Measurements from ENCODE around the gene DGKI.

The DGKI gene

DNA sequence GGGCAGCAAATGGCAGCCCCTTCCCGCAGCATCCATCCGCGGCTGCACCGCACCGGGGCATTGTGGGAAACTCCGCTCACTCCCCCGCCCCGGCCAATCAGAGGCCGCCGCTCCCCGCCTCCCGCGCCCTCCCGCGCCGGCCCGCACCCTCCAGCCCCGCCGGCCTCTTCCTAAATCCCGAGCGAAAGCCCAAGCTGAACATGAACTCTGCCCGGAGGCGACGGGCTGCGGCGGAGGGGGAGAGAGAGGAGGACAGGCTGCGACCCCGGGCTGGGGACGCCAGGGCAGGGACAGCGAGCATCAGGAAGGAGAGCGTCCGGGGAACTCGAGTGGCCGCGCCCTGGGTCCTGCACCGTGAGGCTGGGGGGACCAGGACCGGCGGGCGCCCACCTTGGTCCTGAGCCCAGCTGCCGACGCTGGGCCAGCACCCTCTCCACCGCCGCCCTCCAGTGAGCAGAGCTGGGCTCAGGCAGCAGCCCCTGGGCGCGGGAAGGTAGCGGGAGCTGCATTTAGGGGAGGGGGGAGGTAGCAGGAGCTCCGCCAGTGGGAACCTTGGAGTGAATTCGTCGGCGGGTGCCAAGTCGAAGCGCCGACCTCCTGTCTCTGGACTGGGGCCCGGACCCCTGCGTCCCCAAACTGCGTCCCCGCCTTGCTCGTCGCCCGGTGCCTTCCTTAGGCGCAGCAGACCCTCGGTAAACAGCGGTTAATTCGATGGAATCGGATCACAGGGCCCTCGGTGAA lies at the start of gene DGKI:
DGKI (minus strand) TSS at position 148 of the 741 bp plus-strand sequence.
- no peak for DNase-seq

DNA sequence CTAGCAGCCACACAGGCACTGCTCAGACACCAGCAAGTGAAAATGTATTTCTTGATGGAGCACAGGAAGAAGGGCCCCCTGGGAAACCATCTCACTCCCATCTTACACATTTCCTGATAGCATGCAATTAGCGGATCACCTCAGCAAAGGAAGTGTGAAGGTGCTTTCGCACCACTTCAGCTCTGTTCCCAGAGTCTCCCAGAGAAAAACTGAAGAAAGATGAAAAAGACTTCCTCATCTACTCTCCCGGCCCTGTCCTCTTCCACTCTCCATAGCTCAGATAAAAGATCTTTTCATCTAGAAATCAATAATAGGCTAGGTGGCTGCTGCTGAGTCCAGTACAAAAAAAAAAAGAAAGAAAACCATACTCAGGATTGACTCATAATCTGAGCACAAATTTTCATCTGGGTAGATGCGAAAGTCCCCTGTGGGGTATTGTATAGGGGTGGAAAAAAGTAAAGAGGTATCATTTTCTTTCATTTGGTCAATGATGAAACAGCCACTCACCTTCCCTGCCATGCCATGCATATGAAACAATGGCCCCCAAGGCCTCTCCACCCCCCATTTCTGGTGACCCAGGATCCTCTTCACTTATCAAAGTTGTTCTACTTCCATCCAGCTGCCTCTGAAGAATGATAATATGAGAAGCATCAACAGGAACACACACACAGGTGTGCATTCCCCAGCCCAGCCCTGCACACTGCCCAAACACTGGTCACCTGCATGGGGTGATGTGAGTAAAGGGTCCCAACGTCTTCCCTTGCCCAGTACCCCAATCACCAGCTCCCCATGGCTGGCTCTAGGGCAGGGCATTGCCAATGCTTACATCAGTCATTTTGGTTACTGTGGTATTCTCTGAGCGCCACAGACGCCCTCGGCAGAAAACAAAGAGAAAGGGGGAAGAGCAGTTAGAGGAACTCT lies 48.8 kb upstream of the DGKI start:
- no peak for DNase-seq

DNA sequence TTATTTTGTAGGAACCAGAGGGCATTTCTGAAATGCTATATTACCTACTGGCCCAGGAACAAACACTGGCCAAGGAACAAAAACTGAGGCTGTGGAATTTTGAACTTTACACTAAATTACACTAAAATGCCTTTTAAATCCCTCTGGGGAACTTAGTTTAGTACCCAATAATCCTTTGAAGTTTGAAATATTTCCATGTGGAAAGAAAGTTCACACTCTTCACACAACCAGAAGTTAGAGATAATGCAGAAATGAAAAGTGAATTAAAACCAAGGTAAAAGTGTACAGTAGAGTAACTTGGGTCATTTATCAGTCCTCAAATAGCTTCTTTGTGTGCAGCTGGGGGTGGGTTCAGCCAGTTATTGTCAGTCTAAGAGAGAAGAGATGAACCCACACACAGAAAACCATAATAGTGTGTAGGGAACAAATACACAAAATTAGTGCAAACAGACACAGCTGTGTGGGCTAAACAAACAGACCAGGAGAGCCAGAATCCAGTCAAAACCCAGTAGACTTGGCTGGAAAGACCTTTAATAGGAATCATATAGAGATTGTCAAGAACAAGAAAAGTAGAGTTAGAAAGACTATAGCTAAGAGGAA lies 46.5 kb upstream of the DGKI start:
- no peak for DNase-seq

DNA sequence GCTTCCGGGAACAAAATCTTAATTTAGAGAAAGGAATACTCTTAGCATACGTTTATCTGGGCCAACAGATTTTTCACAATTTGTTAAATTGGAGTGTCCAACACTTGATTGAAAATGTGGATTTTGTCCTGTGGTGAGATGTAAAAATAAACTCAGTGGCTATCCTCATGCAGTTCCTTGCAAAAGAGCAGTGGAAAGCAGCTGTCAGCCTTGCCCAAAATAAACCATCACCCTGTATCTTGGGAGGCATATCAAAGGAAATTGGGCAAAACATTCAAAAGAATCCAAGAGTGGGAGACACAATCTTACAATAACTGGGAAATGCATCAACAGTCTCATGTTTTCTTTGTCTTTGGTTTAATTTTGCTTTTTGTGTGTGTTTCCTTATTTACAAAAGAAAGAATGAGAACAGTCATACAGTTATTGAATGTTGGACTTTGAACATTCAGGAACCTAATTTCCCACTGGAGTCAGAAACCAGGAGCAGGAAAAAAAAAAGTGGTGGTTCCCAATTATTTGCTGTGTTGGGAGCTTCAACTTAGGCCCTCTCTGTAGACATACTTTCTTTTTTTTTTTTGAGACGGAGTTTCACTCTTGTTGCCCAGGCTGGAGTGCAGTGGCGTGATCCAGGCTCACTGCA lies 44.4 kb upstream of the DGKI start:
- no peak for DNase-seq

DNA sequence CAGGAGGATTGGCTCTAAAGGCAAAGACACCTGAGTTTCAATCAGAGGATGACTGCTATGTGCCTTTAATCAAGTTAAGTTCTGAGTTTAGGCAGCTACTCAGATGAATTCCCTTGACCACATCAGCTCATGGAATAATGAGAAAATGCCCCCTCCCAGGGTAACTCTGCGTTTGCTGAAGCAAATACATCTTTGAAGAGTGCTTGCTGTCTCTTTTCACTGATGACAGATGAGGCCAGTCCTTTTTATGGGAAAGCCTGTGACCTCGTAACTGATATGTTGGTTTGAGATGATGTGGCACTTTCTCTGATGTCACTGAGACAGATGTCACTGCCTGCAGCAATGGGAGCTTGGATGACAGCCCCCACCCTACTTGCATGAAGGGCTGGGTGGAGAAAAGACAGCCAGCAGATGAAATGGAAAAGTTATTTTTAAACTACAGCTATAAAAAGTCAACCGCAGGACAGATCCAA lies 43.7 kb upstream of the DGKI start:
- no peak for DNase-seq

DNA sequence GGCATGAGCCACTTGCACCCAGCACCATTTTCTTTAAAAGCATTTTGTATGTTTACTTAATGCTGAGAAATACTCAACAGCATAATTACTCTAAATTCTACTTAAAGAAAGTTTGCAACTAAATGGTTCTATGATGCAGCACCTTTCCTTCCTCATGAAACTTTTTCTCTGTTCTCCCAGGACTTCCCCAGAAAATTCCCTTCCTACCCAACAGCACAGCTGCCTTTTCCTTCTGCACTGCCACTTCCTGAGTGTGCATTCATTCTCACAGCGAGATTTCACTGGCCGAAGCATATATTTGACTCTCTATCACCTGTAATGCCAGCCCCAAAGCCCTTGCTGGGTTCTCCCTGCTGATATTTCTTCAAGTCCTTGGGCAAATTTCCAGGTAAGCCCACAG lies 41.5 kb upstream of the DGKI start:
- no peak for DNase-seq

DNA sequence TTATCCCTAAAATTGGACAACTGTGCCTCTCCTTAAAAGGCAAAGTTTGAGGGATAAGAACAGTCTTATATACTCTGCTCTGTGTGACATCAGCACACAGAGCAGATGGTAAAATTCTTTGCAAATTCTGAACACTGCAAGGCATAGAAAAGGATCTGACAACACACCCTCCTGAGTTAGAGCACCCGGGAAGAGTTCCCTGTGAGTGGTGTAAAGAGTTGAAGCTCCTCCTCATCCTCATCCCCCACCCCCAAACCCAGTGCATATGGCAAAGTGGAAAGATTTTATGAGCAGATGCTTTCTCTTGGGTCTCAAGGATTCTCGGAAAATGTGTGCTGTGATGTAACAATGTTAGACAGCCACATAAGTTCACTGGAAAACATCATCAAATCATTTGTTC lies 40.0 kb upstream of the DGKI start:
- no peak for DNase-seq

DNA sequence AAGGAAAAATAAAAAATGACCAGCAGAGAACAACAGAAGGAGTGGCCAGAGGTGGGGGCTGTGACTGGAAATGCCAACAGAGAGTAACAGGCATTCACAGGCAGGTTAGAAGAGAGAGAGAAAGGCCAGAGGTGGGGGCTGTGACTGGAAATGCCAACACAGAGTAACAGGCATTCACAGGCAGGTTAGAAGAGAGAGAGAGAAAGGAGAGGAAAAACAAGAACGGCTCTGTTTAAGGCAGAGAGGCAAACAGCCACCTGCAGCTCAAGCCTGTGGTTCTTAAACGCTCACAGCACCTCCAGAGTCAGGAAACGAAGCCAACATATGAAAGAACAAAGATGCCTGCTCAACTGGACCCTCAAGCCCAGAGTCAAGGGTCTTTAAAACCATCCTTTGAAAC lies 39.5 kb upstream of the DGKI start:
- no peak for DNase-seq

DNA sequence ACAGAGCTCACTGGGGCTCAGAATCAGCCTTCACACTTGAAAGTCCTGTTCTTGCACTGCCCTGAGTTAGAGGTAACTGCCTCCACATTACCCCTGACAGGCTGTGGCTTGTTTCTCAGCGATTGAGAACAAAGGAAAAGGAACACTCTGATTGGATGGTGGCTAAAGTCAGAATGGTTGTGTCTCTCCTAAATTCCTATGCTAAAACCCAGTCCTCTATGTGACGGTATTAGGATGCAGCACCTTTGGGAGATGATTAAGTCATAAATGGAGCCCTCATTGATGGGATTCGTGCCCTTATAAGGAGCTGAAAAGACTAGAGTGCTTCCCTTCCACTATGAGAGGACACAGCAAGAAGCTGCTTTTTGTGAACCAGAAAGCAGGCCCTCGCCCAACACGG lies 38.9 kb upstream of the DGKI start:
- DNase-seq, result no peak

DNA sequence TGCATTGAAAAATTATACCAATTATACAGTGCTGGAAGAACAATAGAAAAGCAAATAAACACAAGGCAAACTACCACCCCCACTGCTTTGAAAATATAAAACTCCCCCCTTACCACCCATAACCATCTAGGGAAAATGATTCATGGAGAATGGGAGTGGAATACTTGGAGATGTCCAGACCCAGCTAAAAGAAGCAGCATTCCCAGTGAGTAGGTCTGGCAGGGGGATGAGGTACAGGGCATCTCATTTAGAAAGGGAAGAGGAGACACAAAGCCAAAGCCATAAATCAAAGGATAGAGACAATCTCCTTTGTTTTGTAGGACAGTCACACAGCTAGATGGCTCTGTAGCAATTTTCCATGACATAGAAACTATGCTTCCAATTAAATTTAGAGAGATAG lies 36.0 kb upstream of the DGKI start:
- DNase-seq, result no peak

DNA sequence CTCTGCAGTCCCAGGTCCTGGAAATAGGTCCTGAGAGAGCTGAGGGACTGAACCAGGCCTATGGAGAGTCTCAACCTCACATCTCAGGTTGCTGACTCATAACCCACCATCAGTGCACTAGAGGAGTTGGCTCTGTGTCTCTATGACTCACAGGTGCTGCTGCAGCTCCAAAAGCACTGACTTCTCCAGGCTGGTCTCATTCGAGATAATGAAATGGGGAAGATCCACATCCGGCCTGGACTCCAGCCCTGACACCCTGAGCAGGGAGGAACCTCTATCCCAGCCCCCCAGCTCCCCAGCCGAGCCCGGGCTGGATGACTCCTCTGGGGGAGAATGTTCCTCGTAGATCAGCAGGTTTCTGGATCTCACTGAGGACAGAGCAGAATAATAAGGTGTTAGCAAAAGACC lies 35.5 kb upstream of the DGKI start:
- peak; percentile 80 for DNase-seq

DNA sequence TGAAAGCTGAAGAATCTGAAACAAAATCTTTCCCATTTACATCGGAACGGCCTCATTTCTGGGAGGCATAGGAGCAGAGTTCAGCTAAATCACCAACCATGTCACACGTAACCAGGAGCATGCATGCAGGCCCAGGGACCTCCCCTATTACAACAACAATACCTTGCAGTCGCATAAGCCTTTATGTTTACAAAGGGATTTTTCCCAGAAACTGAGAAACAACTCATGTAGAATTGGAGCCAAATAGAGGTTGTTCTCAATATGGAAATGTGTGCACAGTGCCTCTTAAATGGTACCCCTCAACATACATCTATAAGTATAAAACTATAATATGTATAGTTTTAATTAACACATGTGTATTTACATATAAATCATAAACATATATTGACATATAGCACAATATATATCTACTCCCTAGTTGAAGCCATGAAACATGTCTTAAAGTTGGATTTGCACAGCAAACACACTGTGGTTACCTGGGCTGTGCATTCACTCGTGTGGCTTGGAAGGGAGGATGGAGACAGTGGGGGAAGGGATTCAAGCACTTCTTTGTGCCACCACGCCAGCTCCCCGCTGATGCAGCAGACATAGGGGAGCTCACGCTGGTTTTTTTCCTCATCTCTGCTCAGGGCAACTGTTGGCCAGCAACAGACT lies 35.0 kb upstream of the DGKI start:
- DNase-seq, result no peak

DNA sequence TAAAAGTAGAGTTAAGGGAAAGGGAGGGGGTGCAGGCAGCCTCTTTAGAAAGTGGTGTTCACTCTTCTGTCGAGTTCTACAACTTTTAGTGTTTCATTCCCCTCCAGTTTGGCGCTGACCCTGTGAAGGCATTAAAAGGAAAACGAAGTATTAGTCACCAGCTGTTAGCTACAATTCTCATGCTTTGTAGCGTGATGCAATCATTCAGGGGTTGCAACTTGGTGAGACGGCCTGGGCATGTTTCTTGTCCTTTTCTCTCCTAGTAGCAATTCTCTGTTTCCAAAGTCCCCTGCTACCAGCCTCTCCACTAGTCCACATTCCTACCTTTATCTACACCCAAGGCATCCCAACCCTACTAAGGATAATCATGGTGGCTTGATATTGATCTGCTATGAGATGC lies 33.7 kb upstream of the DGKI start:
- no peak for DNase-seq

DNA sequence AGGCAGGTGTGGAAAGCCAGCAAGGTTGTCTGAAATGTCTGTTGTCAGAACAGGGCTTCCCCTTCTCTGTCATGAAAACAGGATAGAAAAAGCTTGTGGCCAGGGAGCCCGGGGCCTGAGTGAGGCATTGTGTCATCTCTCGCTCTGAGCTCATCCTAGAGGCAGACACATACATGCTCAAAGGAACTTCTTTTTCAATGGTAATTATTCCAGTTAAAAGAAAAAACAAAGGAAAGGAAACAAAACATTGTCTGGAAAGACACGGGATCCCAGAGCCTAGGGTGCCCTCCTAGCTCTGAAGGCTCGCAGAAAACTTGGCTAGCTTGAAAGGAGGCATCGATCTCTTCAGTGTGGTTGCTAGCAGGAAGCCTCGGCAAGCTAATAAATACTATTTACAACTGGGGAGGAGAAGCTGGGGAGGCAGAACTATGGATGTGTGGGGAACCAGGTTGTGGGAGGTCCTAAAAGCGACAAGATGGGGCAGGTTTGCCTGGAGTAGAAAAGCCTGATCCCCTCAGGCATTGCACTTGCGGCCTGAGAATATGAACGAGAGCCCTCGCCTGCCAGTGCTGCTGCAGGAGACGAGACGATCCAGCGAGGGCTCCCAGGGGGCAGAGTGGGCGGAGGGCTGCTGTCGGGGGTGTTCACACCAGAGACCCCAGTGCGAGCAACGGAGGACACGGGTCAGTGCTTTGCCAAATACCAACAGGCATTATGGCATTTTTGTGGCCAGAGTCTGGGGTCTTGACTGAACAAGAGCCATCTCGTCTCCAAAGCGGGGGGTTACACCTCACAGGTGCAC lies 32.8 kb upstream of the DGKI start:
- no peak for DNase-seq

DNA sequence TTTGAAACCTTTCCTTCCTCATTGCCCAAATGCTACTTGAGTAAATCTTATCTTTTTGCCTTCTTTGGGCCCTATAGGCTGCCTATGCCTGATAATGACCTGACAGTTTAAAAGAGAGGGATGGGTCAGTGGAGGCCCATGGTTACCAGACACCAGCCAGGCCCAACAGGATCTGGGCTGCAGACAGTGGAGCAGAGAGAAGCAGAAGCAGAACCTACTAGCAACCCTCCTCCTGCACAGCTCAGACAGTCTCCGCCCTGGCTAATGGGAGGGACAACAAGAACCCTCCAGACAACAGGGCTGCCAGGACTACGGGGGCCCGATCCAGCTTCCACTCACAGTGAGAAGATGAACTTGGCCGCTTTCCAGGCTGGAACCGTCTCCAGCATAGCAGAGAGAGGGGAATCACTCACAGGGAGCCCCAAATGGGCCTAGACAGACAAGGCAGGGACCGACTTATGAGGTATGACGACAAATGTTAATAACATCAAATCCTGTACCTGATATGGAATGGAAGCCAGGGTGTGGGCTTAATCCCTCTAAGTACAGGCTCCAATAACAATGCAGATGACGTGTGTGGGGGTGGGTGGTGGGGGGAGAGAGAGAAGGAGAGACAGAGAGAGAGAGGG lies 31.7 kb upstream of the DGKI start:
- DNase-seq, result no peak

DNA sequence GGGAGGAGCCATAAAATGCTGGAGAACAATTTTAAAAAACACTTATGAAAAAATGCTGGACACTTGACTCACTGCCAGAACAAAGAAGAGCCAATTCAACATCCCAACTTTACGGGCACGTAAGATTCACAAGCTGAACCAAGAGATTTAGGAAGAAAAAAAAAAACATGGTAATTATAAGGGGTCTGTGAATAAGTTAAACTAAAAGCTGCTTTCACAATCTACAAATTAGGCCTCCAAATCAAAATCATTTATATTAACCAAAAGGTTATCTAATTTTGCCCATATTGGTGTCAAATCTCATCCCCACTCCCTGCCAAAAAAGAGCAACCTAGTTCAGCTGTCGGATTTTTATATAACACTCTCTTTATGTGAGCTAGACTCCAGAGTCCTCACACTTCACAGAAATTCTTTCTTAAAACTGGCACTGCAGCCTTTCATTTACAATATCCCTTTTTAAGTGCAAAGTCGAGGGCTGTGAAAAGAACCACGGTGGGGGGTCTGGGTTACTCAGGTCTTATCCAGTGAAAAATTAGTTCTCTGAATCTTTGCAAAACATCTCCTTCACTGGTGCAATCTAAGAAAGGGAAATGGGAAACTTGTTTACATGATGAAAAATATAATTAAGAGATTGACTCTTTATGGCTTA lies 30.4 kb upstream of the DGKI start:
- no peak for DNase-seq

DNA sequence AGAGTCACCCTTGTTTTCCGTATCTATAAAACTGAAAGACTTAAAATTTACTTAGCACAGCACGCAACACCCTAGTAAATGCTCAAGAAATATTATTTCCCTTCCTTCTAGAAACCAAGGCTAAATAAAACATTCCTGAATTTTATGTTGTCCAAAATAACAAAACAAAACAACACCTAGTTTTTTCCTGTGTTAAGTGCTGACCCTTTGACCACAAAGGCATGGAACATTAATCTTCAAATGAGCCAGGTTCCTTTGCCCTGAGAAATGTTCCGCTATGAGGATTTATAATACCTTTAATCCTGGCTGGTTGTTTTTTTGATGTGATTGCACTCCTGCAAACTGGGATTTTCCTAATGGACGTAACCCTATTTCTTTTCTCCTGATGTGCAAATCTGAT lies 29.0 kb upstream of the DGKI start:
- no peak for DNase-seq

DNA sequence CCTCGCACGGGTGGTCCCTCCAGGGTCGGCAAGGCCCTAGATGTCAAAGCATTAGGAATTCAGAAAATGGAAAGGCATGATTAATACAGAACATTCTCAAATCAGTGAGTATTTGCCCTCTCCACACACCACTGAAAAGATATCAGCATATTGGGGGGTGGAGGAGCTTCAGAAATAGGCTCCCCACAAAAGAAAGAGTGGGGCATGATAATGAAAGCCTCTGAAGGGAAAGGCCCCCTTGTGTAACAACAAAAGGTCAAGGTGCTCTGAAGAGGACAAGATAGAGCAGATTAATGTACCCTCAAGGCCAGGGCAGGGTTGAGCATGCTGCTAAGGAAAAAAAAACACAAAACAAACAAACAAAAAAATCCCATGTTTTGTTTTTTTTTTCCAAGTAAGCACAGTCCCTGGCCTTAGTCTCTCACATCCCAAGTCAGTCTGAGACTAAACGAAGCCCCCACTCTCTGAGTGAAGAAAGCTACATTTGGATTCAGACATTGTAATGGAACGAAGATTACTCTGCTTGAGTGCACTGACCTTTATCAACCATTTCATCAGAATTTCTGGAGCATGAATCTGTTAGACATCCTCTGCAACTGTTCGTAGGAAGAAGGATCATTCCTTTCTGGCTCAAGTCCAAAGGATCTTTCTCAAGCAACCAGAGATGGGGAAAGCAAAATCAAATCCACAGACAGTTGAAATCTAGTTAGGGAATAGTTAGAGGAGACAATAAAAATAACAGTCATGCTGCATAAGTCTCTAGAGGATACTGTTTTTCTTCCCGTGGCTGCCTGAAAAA lies 27.4 kb upstream of the DGKI start:
- DNase-seq, result peak; percentile 14

DNA sequence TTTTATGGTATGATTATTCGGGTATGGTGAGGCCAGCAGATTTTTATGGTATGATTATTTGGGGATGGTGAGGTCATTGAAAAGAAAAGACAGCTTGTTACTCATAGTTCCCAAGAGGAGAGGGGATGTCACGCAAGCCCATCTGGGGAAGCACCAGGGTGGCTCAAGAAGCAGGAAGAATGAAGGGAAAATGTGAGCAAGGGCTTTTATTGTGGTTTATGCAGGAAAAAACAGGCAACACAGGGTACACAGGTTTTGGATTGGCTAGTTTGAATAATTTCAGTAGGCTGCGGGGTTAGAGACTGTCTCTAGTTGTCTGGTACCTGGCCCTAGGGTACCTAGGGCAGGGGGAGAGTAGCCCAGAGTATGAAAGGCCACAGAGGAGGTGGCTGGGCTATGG lies 26.8 kb upstream of the DGKI start:
- peak; percentile 7 for DNase-seq

Data from T1000 (cell line).